H1 (cell line): ENCODE measurements around the gene LPAR2. TPM values are rescaled to one million over a fixed set of nuclear protein-coding genes. Genes with fewer than 3 reads are reported as not detected.

ENCODE experiments used
- CTCF ChIA-PET: fragments of 300-600 bp; sonication (Branson Sonifier 250); formaldehyde crosslinking; loops from one replicate; lab custom pipeline; 2021; ENCODE audit not compliant: partially characterized antibody; lab: Charles Lee
- POLR2A ChIA-PET: fragments of 300-600 bp; sonication (Branson Sonifier 250); formaldehyde crosslinking; loops from one replicate; lab custom pipeline; 2021; ENCODE audit warnings: inconsistent platforms; ENCODE audit not compliant: partially characterized antibody; lab: Charles Lee
- DNase-seq, 2 experiments: peaks; one replicate each; pipeline versions ENCODE4 v3.0.0 to v3.0.0-alpha.2; 2010 to 2022; ENCODE audit warnings: low spot score in 2 of 2, low read depth in 1 of 2, mixed read lengths in 1 of 2
- FAIRE-seq: peaks from 2 replicates; lab custom pipeline; 2011; peaks lifted over from hg19 to GRCh38; lab: Jason Lieb, UNC
- H2AFZ ChIP-seq: 2 replicates; pipeline ENCODE4 v1.8.1; 2012; ENCODE audit warnings: low read length, inconsistent platforms
- H2AK5ac ChIP-seq: 2 replicates; pipeline ENCODE4 v1.6.1; 2013; ENCODE audit warnings: low read depth, low read length
- H2BK120ac ChIP-seq: replicated peaks from 2 replicates; pipeline ENCODE3; 2013; ENCODE audit warnings: low read depth, low read length, inconsistent platforms
- H2BK12ac ChIP-seq: 2 replicates; pipeline ENCODE4 v1.6.1; 2013; ENCODE audit warnings: low read depth, low read length
- H2BK15ac ChIP-seq: 2 replicates; pipeline ENCODE4 v1.6.1; 2013; ENCODE audit warnings: low read length
- H2BK20ac ChIP-seq: 2 replicates; pipeline ENCODE4 v1.6.1; 2013; ENCODE audit warnings: low read length
- H2BK5ac ChIP-seq: 2 replicates; pipeline ENCODE4 v1.6.1; 2013; ENCODE audit warnings: low read depth, low read length
- H3K14ac ChIP-seq: 2 replicates; pipeline ENCODE4 v1.6.1; 2013; ENCODE audit warnings: inconsistent platforms; ENCODE audit not compliant: insufficient read length
- H3K18ac ChIP-seq: 2 replicates; pipeline ENCODE4 v1.6.1; 2013; ENCODE audit warnings: low read length; ENCODE audit errors: extremely low read depth
- H3K23ac ChIP-seq: 2 replicates; pipeline ENCODE4 v1.6.1; 2013; ENCODE audit warnings: inconsistent platforms; ENCODE audit not compliant: insufficient read length
- H3K23me2 ChIP-seq: 2 replicates; pipeline ENCODE4 v1.6.1; 2013; ENCODE audit warnings: low read depth, low read length
- H3K27ac ChIP-seq: 2 replicates; pipeline ENCODE4 v1.6.1; 2011; ENCODE audit warnings: low read depth, low read length, inconsistent platforms
- H3K27me3 ChIP-seq, 4 experiments: replicated peaks in 1 of 4; 1 replicate in 1 of 4; 2 replicates in 3 of 4; pipeline versions ENCODE4 v1.6.1 to v1.8.1; 2011 to 2013; ENCODE audit warnings: low read length in 3 of 4, mild to moderate bottlenecking in 3 of 4, inconsistent platforms in 2 of 4, mixed read lengths in 2 of 4, moderate library complexity in 1 of 4; ENCODE audit not compliant: control insufficient read depth in 3 of 4, insufficient read depth in 3 of 4; ENCODE audit errors: extremely low read depth in 1 of 4
- H3K36me3 ChIP-seq, 4 experiments: 2 replicates each; pipeline versions ENCODE4 v1.6.1 to v1.8.1; 2011 to 2013; ENCODE audit warnings: mild to moderate bottlenecking in 4 of 4, low read length in 3 of 4, moderate library complexity in 2 of 4, control low read depth in 1 of 4, inconsistent platforms in 1 of 4; ENCODE audit not compliant: insufficient read depth in 4 of 4, control insufficient read depth in 2 of 4
- H3K4ac ChIP-seq: replicated peaks from 2 replicates; pipeline ENCODE3; 2013; ENCODE audit warnings: low read length, low read depth, mixed read lengths, inconsistent platforms; ENCODE audit not compliant: insufficient read length
- H3K4me1 ChIP-seq, 4 experiments: replicated peaks in 1 of 4; 1 replicate in 1 of 4; 2 replicates in 3 of 4; pipeline versions ENCODE4 v1.6.1 to v1.8.1; 2011 to 2013; ENCODE audit warnings: low read length in 3 of 4, inconsistent platforms in 2 of 4, mixed read lengths in 1 of 4; ENCODE audit not compliant: insufficient read depth in 4 of 4, control insufficient read depth in 3 of 4
- H3K4me2 ChIP-seq, 2 experiments: 2 replicates each; pipeline versions ENCODE4 v1.6.1 to v1.8.1; 2011 to 2013; ENCODE audit warnings: low read depth in 2 of 2, low read length in 2 of 2, control low read depth in 1 of 2, inconsistent platforms in 1 of 2, mild to moderate bottlenecking in 1 of 2; ENCODE audit not compliant: insufficient read depth in 1 of 2
- H3K4me3 ChIP-seq, 4 experiments: fragments of 200-600, 300-600 bp in 1 of 4; sonication (generic), shearing (Covaris generic), sonication (Bioruptor Twin) in 1 of 4; 2 replicates each; pipeline versions ENCODE4 v1.5.1 to v1.8.1; 2011 to 2016; ENCODE audit warnings: low read length in 4 of 4, low read depth in 3 of 4, control low read depth in 2 of 4, inconsistent platforms in 2 of 4, mild to moderate bottlenecking in 2 of 4, mixed read lengths in 1 of 4, moderate library complexity in 1 of 4; ENCODE audit not compliant: insufficient read depth in 2 of 4; ENCODE audit errors: extremely low read depth in 1 of 4
- H3K56ac ChIP-seq: replicated peaks from 2 replicates; pipeline ENCODE3; 2013; ENCODE audit warnings: low read depth, mild to moderate bottlenecking, mixed read lengths, low read length, inconsistent platforms; ENCODE audit not compliant: insufficient read length
- H3K79me1 ChIP-seq: 2 replicates; pipeline ENCODE4 v1.6.1; 2013; ENCODE audit warnings: low read depth, low read length, control low read depth
- H3K79me2 ChIP-seq, 2 experiments: 2 replicates each; pipeline versions ENCODE4 v1.6.1 to v1.8.1; 2012 to 2013; ENCODE audit warnings: low read length in 2 of 2, mild to moderate bottlenecking in 2 of 2, inconsistent platforms in 1 of 2; ENCODE audit not compliant: insufficient read depth in 2 of 2, control insufficient read depth in 1 of 2
- H3K9ac ChIP-seq, 4 experiments: replicated peaks in 1 of 4; 1 replicate in 1 of 4; 2 replicates in 3 of 4; pipeline versions ENCODE4 v1.6.1 to v1.8.1; 2011 to 2013; ENCODE audit warnings: low read depth in 3 of 4, low read length in 3 of 4, control low read depth in 2 of 4, mild to moderate bottlenecking in 2 of 4, moderate library complexity in 2 of 4, inconsistent platforms in 1 of 4; ENCODE audit errors: extremely low read depth in 1 of 4
- H3K9me3 ChIP-seq, 2 experiments: 2 replicates each; pipeline versions ENCODE4 v1.6.1 to v1.8.1; 2012 to 2013; ENCODE audit warnings: mild to moderate bottlenecking in 2 of 2, moderate library complexity in 2 of 2, control low read depth in 1 of 2, inconsistent platforms in 1 of 2, low read depth in 1 of 2, low read length in 1 of 2, mixed read lengths in 1 of 2; ENCODE audit not compliant: insufficient read depth in 2 of 2
- H4K20me1 ChIP-seq, 2 experiments: replicated peaks in 1 of 2; 2 replicates each; pipeline versions ENCODE3 to v1.8.1; 2011 to 2013; ENCODE audit warnings: inconsistent platforms in 2 of 2, low read length in 2 of 2, mild to moderate bottlenecking in 1 of 2; ENCODE audit not compliant: insufficient read depth in 2 of 2, control insufficient read depth in 1 of 2
- H4K5ac ChIP-seq: 2 replicates; pipeline ENCODE4 v1.6.1; 2013; ENCODE audit warnings: low read length, low read depth, mixed read lengths, inconsistent platforms; ENCODE audit not compliant: insufficient read length
- H4K8ac ChIP-seq: 2 replicates; pipeline ENCODE4 v1.8.0; 2013; ENCODE audit warnings: mild to moderate bottlenecking, moderate library complexity, low read length, inconsistent platforms; ENCODE audit not compliant: insufficient read depth; ENCODE audit errors: extremely low read depth
- H4K91ac ChIP-seq: replicated peaks from 2 replicates; pipeline ENCODE3; 2013; ENCODE audit warnings: low read length, mixed read lengths, inconsistent platforms; ENCODE audit not compliant: insufficient read length
- ASH2L ChIP-seq: fragments of 200-600, 300-600 bp; sonication (generic); IDR thresholded peaks from one replicate; pipeline ENCODE4 v1.7.1; 2017; ENCODE audit warnings: low read length
- BCL11A ChIP-seq, 2 experiments: IDR thresholded peaks; one replicate each; pipeline ENCODE4 v1.6.1; 2011; ENCODE audit warnings: low read depth in 2 of 2, low read length in 2 of 2, mild to moderate bottlenecking in 2 of 2
- BRCA1 ChIP-seq: IDR thresholded peaks from 2 replicates; pipeline ENCODE4 v1.6.1; 2012; ENCODE audit warnings: low read depth, low read length, improper control_type of control experiment
- CBX5 ChIP-seq: fragments of 300-800, 300-1000 bp; sonication (generic); IDR thresholded peaks from 2 replicates; pipeline ENCODE4 v1.7.1; 2016; ENCODE audit warnings: antibody characterized with exemption, low read length, low read depth
- KDM4A ChIP-seq: IDR thresholded peaks from one replicate; pipeline ENCODE4 v1.7.1; 2012; ENCODE audit warnings: low read depth, mild to moderate bottlenecking, moderate library complexity, low read length, inconsistent platforms; ENCODE audit not compliant: severe bottlenecking
- RNF2 ChIP-seq: fragments of 200-900, 300-1000 bp; sonication (generic); IDR thresholded peaks from 2 replicates; pipeline ENCODE4 v1.7.1; 2016; ENCODE audit warnings: borderline replicate concordance, low read depth, mild to moderate bottlenecking, antibody characterized with exemption, low read length; ENCODE audit not compliant: poor library complexity, severe bottlenecking; ENCODE audit errors: missing control alignments
- SP1 ChIP-seq: IDR thresholded peaks from 2 replicates; pipeline ENCODE4 v1.6.1; 2011; ENCODE audit warnings: low read depth, low read length
- TCF12 ChIP-seq: IDR thresholded peaks from 2 replicates; pipeline ENCODE4 v1.6.1; 2011; ENCODE audit warnings: low read depth, mild to moderate bottlenecking, low read length
- YY1 ChIP-seq: IDR thresholded peaks from 2 replicates; pipeline ENCODE4 v1.6.1; 2011; ENCODE audit warnings: low read depth, mild to moderate bottlenecking, low read length
- ZNF274 ChIP-seq: IDR thresholded peaks from 2 replicates; pipeline ENCODE4 v1.7.0; 2012; ENCODE audit warnings: low read length, borderline replicate concordance; ENCODE audit errors: extremely low read depth
- WGBS, 2 experiments: shearing (Covaris generic) in 1 of 2; methylation state at CpG; one replicate each; pipeline versions ENCODE4 v1.1.6 to v1.1.7; 2013 to 2015; ENCODE audit warnings: low lambda C conversion rate in 2 of 2, mixed read lengths in 2 of 2, inconsistent platforms in 1 of 2, low coverage in 1 of 2, missing lambda C conversion rate in 1 of 2; ENCODE audit not compliant: insufficient replicate concordance in 2 of 2, insufficient coverage in 1 of 2, insufficient read length in 1 of 2; ENCODE audit errors: extremely low coverage in 1 of 2, missing lambda C conversion rate in 1 of 2; 5-methylcytosine and 5-hydroxymethylcytosine counted together
- polyA plus RNA-seq, 7 experiments: library from polyadenylated mRNA; depleted of rRNA in 3 of 7; stranded (reverse) in 5 of 7; unstranded in 2 of 7; fragments of >200 nt in 5 of 7; fragments of 200-250 nt in 2 of 7; gene quantifications; 1 replicate in 5 of 7; 2 replicates in 1 of 7; 4 replicates in 1 of 7; pipeline versions ENCODE4 v1.2.1 to v1.2.3, GENCODE V29; 2011 to 2013; ENCODE audit warnings: missing spikeins in 2 of 7, mixed read lengths in 2 of 7
- total RNA-seq: library from RNA; stranded (reverse); fragmentation: NEBNext Ultra II Directional; extraction: Animal tissue kit (Norgen Biotek cat#: 25700); gene quantifications from 2 replicates; pipeline ENCODE4 v1.2.1, GENCODE V29; 2021
- TF ChIP-seq, protein P1 (sequence below): IDR thresholded peaks from 2 replicates; pipeline ENCODE4 v1.6.1; 2012; ENCODE audit warnings: low read length, inconsistent platforms

The LPAR2 gene
- total and polyA plus RNA-seq, 2 of the 8 experiments (the other 6 are each of a cell fraction or from before 2014, with no cell fraction given): 47.6 to 70.2 TPM

DNA sequence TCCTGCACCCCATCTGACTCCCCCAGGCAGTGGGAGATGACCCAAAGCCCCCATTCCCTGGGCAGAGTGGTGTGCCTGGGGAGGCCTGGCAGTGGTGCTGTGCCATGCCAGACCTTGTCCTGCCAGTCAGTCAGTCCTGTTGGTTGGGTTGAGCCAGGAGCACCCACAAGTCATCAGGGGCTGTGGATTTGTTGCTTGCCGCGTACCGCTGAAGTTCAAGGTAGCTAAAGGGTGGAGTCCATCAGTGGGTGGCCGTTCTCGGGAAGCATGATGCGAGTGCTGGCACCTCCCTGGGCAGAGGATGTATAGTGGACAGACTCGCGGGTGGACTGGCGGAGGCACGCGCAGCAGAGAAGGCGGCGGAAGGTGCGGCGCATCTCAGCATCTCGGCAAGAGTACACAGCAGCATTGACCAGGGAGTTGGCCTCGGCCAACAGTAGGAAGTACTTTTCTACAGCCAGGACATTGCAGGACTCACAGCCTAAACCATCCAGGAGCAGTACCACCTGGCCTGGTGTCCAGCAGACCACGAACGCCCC, 3.9 kb downstream of the LPAR2 start:
- Histone ChIP-seq H3K79me1 (peaks cover 8% of the 10 kb centered on the region), H2BK15ac (no peak overlapping the region), H2BK20ac (no peak overlapping the region), H4K5ac (no peak overlapping the region), H3K9me3 (no peaks in the 10 kb centered on the region), H3K23ac (no peak overlapping the region), H3K79me2 (peaks cover 0 to 18% of the 10 kb centered on the region in 2 experiments; a peak in 3 of 4 replicates), H3K18ac (no peak overlapping the region), H4K20me1 (peaks cover 3 to 14% of the 10 kb centered on the region in 2 experiments), H2AK5ac (no peak overlapping the region), H3K56ac (no peak overlapping the region), H2BK5ac (no peak overlapping the region), H3K27me3 (no peaks in the 10 kb centered on the region; a peak in 1 of 7 replicates), H3K4ac (no peak overlapping the region), H2BK12ac (no peak overlapping the region), H3K4me1 (peaks cover 0 to 11% (median 8%) of the 10 kb centered on the region in 4 experiments; a peak in 5 of 7 replicates), H4K8ac (peak overlapping the region; percentile 14; the same call in 1 of the 2 replicates), H3K27ac (no peak overlapping the region), H3K4me3 (no peak overlapping the region), H3K9ac (no peak overlapping the region), H2BK120ac (no peak overlapping the region), H3K36me3 (peaks cover 6 to 10% (median 8%) of the 10 kb centered on the region in 4 experiments; a peak in 7 of 8 replicates), H3K4me2 (no peak overlapping the region), H3K23me2 (peaks cover 10% of the 10 kb centered on the region), H4K91ac (no peak overlapping the region), H3K14ac (no peak overlapping the region), H2AFZ (no peak overlapping the region)
- POLR2A ChIA-PET: interaction anchor here (0.7 to 0.9 kb wide), 2 partner anchors 38 to 73 kb away, joined by 3 to 4 read pairs; no protein-coding TSS in a partner anchor
- DNase-seq (no peak), FAIRE-seq (no peak)
- 94% methylated on average over 19 of the region's 19 CpGs; no CpG with 5 or more reads in 1 of the 2 experiments for WGBS, 2 experiments
- CTCF ChIA-PET: interaction anchor here (0.9 to 2.1 kb wide), 3 partner anchors 20 to 70 kb away, joined by 3 to 9 read pairs (median 6); no protein-coding TSS in a partner anchor
- TF ChIP-seq CBX5: no peak
- TF ChIP-seq TCF12: no peak
- TF ChIP-seq RNF2: no peak
- TF ChIP-seq KDM4A: no peak
- no peak for TF ChIP-seq SP1
- TF ChIP-seq YY1: no peak
- TF ChIP-seq BRCA1: no peak
- no peak for TF ChIP-seq ASH2L
- no peak for TF ChIP-seq BCL11A (IDR thresholded peaks at IDR 0.05; ENCODE audit: low read depth in 2 of 2, low read length in 2 of 2)
- TF ChIP-seq ZNF274: no peak
- TF ChIP-seq, protein P1, sequence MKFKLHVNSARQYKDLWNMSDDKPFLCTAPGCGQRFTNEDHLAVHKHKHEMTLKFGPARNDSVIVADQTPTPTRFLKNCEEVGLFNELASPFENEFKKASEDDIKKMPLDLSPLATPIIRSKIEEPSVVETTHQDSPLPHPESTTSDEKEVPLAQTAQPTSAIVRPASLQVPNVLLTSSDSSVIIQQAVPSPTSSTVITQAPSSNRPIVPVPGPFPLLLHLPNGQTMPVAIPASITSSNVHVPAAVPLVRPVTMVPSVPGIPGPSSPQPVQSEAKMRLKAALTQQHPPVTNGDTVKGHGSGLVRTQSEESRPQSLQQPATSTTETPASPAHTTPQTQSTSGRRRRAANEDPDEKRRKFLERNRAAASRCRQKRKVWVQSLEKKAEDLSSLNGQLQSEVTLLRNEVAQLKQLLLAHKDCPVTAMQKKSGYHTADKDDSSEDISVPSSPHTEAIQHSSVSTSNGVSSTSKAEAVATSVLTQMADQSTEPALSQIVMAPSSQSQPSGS: no peak
